ENCODE data around the gene PLEKHD1. TPM values are rescaled to one million over a fixed set of nuclear protein-coding genes. Genes with fewer than 3 reads are reported as not detected.

Gene PLEKHD1
- total RNA-seq, 2 experiments from 2014 or later: 0.09 to 0.19 TPM

DNA sequence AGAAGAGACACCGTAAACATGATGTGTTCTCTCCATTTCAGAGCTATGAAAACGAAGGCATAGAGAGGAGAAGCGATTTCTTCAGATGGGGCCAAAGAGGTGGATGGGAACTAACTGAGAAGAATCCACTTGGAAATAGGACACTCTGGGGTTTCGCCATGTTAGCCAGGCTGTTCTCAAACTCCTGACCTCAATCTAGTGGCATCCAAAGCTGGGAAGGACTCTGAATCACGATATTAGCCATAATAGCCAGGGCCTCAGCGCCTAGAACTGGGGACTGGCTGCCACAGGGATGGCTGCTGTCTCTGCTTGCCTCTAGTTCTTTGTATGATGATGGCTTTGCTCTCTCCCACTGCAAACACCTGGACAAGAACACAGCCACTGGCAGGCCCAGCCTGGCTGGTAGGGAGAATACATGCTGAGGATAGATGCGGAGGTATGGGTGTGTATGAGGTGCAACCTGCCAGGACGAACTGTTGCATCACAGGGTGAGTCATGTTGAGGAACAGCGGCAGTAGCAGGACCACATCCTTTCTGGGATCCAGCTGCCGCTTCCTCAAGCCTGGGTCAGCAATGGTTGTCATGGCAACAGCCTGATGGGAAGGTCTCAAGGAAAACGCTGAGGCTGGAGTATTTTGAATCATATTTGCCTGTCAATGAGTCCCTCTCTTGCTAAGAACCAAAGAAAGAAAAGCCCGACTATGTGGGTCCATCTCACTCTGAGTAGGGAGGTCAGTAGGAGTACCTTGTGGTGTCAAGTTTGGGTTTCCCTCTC is 59.0 kb downstream of the PLEKHD1 start:
- no peak overlapping the region for H3K4me3 ChIP-seq (ENCODE audit: low read depth, low read length, poor library complexity, severe bottlenecking)
- no peak overlapping the region for H3K4me2 ChIP-seq (ENCODE audit: low read length)
- H3K79me2 ChIP-seq (ENCODE audit: insufficient read depth, low read depth, low read length): no peaks in the 10 kb centered on the region
- no peaks in the 10 kb centered on the region for H3K9me3 ChIP-seq (ENCODE audit: low read length)
- no peak for TF ChIP-seq EZH2phosphoT487 (IDR thresholded peaks at IDR 0.05; ENCODE audit: borderline replicate concordance, low read depth, low read length)
- TF ChIP-seq, protein P1, sequence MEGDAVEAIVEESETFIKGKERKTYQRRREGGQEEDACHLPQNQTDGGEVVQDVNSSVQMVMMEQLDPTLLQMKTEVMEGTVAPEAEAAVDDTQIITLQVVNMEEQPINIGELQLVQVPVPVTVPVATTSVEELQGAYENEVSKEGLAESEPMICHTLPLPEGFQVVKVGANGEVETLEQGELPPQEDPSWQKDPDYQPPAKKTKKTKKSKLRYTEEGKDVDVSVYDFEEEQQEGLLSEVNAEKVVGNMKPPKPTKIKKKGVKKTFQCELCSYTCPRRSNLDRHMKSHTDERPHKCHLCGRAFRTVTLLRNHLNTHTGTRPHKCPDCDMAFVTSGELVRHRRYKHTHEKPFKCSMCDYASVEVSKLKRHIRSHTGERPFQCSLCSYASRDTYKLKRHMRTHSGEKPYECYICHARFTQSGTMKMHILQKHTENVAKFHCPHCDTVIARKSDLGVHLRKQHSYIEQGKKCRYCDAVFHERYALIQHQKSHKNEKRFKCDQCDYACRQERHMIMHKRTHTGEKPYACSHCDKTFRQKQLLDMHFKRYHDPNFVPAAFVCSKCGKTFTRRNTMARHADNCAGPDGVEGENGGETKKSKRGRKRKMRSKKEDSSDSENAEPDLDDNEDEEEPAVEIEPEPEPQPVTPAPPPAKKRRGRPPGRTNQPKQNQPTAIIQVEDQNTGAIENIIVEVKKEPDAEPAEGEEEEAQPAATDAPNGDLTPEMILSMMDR (conservative IDR thresholded peaks at IDR 0.05; ENCODE audit: low read length): no peak
- H2AFZ ChIP-seq (ENCODE audit: low read length): no peak overlapping the region
- H3K27ac ChIP-seq (ENCODE audit: low read depth, low read length, poor library complexity, severe bottlenecking): no peak overlapping the region
- H4K20me1 ChIP-seq (ENCODE audit: insufficient read depth, low read length): no peaks in the 10 kb centered on the region
- peak; percentile 8 for DNase-seq (ENCODE audit: low spot score)
- intact Hi-C loops (cut with micrococcal nuclease; ENCODE audit: unreplicated experiment): no loop called here
- ChIA-PET CTCF (ENCODE audit: unreplicated experiment) (interaction anchor here (1.0 kb wide), 1 partner anchor 15 kb away, joined by 3 read pairs; no protein-coding TSS in a partner anchor), POLR2A (interaction anchor here (0.6 kb wide), 2 partner anchors 11 to 211 kb away, joined by 3 to 8 read pairs; no protein-coding TSS in a partner anchor)
- H3K9me2 ChIP-seq (ENCODE audit: insufficient read depth, low read length): no peaks in the 10 kb centered on the region
- H3K36me3 ChIP-seq (ENCODE audit: insufficient read depth, low read length): no peaks in the 10 kb centered on the region
- BruUV-seq (replicated peaks): no TSS peak
- H3K4me1 ChIP-seq (ENCODE audit: insufficient read depth, low read length, poor library complexity, severe bottlenecking): no peaks in the 10 kb centered on the region

- H2AFZ ChIP-seq (ENCODE audit: low read length): no peak overlapping the region
- BruUV-seq (replicated peaks): no TSS peak
- no peak overlapping the region for H3K27ac ChIP-seq (ENCODE audit: low read depth, low read length, poor library complexity, severe bottlenecking)
- no peaks in the 10 kb centered on the region for H3K9me3 ChIP-seq (ENCODE audit: low read length)
- H3K4me1 ChIP-seq (ENCODE audit: insufficient read depth, low read length, poor library complexity, severe bottlenecking): no peaks in the 10 kb centered on the region
- ChIA-PET CTCF (ENCODE audit: unreplicated experiment) (no interaction called here), POLR2A (no interaction called here)
- no peaks in the 10 kb centered on the region for H3K9me2 ChIP-seq (ENCODE audit: insufficient read depth, low read length)
- intact Hi-C loops (cut with micrococcal nuclease; ENCODE audit: unreplicated experiment): no loop called here
- DNase-seq (ENCODE audit: low spot score): no peak
- TF ChIP-seq, protein P1 (conservative IDR thresholded peaks at IDR 0.05; ENCODE audit: low read length): peak; percentile 68
- no peak for TF ChIP-seq EZH2phosphoT487 (IDR thresholded peaks at IDR 0.05; ENCODE audit: borderline replicate concordance, low read depth, low read length)
- H3K4me3 ChIP-seq (ENCODE audit: low read depth, low read length, poor library complexity, severe bottlenecking): no peak overlapping the region
- no peaks in the 10 kb centered on the region for H3K79me2 ChIP-seq (ENCODE audit: insufficient read depth, low read depth, low read length)
- no peaks in the 10 kb centered on the region for H3K36me3 ChIP-seq (ENCODE audit: insufficient read depth, low read length)
- no peaks in the 10 kb centered on the region for H4K20me1 ChIP-seq (ENCODE audit: insufficient read depth, low read length)
- H3K4me2 ChIP-seq (ENCODE audit: low read length): no peak overlapping the region
Measured at GRCh38 chr14:69547701-69548348, 63.3 kb downstream of the PLEKHD1 start.

DNA sequence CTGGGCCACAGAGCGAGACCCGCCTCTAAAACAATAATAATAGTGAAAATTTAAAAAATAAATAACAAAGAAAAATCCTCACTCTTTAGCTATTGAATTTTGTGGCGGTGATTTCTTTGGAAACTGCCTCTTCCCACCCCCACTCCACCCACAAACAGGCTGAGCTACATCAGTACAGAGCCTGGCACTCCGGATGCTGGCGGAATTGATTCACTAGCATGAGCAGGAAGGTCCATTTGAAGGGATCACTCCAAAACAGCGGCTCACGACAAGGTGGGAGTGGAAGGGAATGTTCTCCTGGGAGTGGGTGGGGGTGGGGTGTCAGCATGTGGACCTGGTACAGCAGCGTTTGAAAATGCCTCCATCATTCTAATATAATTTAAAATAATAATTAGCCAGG is 64.0 kb downstream of the PLEKHD1 start:
- no peaks in the 10 kb centered on the region for H3K4me1 ChIP-seq (ENCODE audit: insufficient read depth, low read length, poor library complexity, severe bottlenecking)
- H3K79me2 ChIP-seq (ENCODE audit: insufficient read depth, low read depth, low read length): no peaks in the 10 kb centered on the region
- intact Hi-C loops (cut with micrococcal nuclease; ENCODE audit: unreplicated experiment): no loop called here
- CTCF ChIA-PET (ENCODE audit: unreplicated experiment): no interaction called here
- H3K27ac ChIP-seq (ENCODE audit: low read depth, low read length, poor library complexity, severe bottlenecking): no peak overlapping the region
- no peak for DNase-seq (ENCODE audit: low spot score)
- BruUV-seq (replicated peaks): no TSS peak
- POLR2A ChIA-PET: interaction anchor here (0.5 kb wide), 1 partner anchor 59 kb away, joined by 4 read pairs; no protein-coding TSS in a partner anchor
- TF ChIP-seq, protein P1 (conservative IDR thresholded peaks at IDR 0.05; ENCODE audit: low read length): no peak
- TF ChIP-seq EZH2phosphoT487 (IDR thresholded peaks at IDR 0.05; ENCODE audit: borderline replicate concordance, low read depth, low read length): no peak
- no peaks in the 10 kb centered on the region for H3K9me3 ChIP-seq (ENCODE audit: low read length)
- H3K9me2 ChIP-seq (ENCODE audit: insufficient read depth, low read length): no peaks in the 10 kb centered on the region
- H3K4me3 ChIP-seq (ENCODE audit: low read depth, low read length, poor library complexity, severe bottlenecking): no peak overlapping the region
- no peaks in the 10 kb centered on the region for H4K20me1 ChIP-seq (ENCODE audit: insufficient read depth, low read length)
- H3K4me2 ChIP-seq (ENCODE audit: low read length): no peak overlapping the region
- H2AFZ ChIP-seq (ENCODE audit: low read length): no peak overlapping the region
- H3K36me3 ChIP-seq (ENCODE audit: insufficient read depth, low read length): no peaks in the 10 kb centered on the region

Data from OCI-LY7 (cell line).